Breast epithelium (tissue), 4 donors: ENCODE data around the gene WARS2. TPM values are rescaled to one million over a fixed set of nuclear protein-coding genes. Genes with fewer than 3 reads are reported as not detected.
A peak's percentile ranks its signal among the peaks of the same experiment; 100 is the strongest.

Experiments
- DNase-seq, 2 donors: peaks; one replicate each; pipeline ENCODE4 v3.0.0-alpha.2; 2019; ENCODE audit warnings: low spot score in 2 of 2
- H3K27ac ChIP-seq, 2 donors: fragments of 200-600 bp; sonication (generic) in 1 of 2; one replicate each; pipeline ENCODE4 v1.5.1; 2016 to 2019; ENCODE audit warnings: mild to moderate bottlenecking in 1 of 2
- H3K27me3 ChIP-seq, 2 donors: fragments of 200-600 bp; sonication (generic) in 1 of 2; one replicate each; pipeline versions ENCODE4 v1.5.1 to v1.6.0; 2017 to 2019; ENCODE audit warnings: control low read depth in 1 of 2, mild to moderate bottlenecking in 1 of 2
- H3K36me3 ChIP-seq: fragments of 200-600 bp; one replicate; pipeline ENCODE4 v1.5.1; 2019
- H3K4me1 ChIP-seq, 2 donors: fragments of 200-600 bp; sonication (generic); one replicate each; pipeline ENCODE4 v1.5.1; 2016 to 2019; ENCODE audit warnings: control low read depth in 1 of 2
- H3K4me3 ChIP-seq, 3 donors: fragments of 200-600 bp; sonication (generic); 1 replicate in 2 of 3; 2 replicates in 1 of 3; pipeline ENCODE4 v1.5.1; 2016 to 2019; ENCODE audit warnings: mild to moderate bottlenecking in 3 of 3, moderate library complexity in 2 of 3
- H3K9me3 ChIP-seq, 2 donors: fragments of 200-600 bp; sonication (generic) in 1 of 2; one replicate each; pipeline ENCODE4 v1.5.1; 2016 to 2019; ENCODE audit warnings: control low read depth in 1 of 2
- CTCF ChIP-seq, 3 donors: fragments of 450-650 bp; IDR thresholded peaks; one replicate each; pipeline ENCODE4 v1.5.1; 2016 to 2017; ENCODE audit warnings: antibody characterized with exemption in 3 of 3, mild to moderate bottlenecking in 3 of 3, moderate library complexity in 3 of 3
- POLR2A ChIP-seq: fragments of 450-650 bp; IDR thresholded peaks from one replicate; pipeline ENCODE4 v1.6.1; 2016; ENCODE audit warnings: antibody characterized with exemption, mild to moderate bottlenecking, moderate library complexity
- POLR2AphosphoS5 ChIP-seq, 3 donors: sonication (generic); formaldehyde crosslinking; IDR thresholded peaks; one replicate each; pipeline ENCODE4 v1.6.1; 2017; ENCODE audit warnings: antibody characterized with exemption in 3 of 3
- intact Hi-C: fragments of 100-400 bp; cut with DNase I; formaldehyde crosslinking; loops from one replicate; pipeline ENCODE4 v1.15.1; 2023; ENCODE audit warnings: low total_unique reads
- total RNA-seq, 3 donors: library from RNA; depleted of rRNA; stranded (reverse); fragments of >200 nt; gene quantifications; one replicate each; pipeline ENCODE4 v1.1.0, GENCODE V29; 2016

Gene WARS2
- total RNA-seq, 3 donors from 2014 or later, result 21.1 to 26.2 (median 23.3) TPM

GRCh38 chr1:119008483-119009311 is 131.8 kb downstream of the WARS2 start:
- Histone ChIP-seq H3K36me3 (no peaks in the 10 kb centered on the region), H3K4me3 (peak overlapping the region; percentile 14 to 61 (median 40)), H3K4me1 (peaks cover 4 to 6% of the 10 kb centered on the region in 2 donors), H3K9me3 (peaks cover 0 to 13% of the 10 kb centered on the region in 2 donors), H3K27ac (peak overlapping the region; percentile 69 to 73), H3K27me3 (peaks cover 3 to 40% of the 10 kb centered on the region in 2 donors)
- TF ChIP-seq POLR2A, result no peak
- peak; percentile 44 to 74 (median 49) for TF ChIP-seq CTCF (IDR thresholded peaks at IDR 0.05)
- TF ChIP-seq POLR2AphosphoS5 (IDR thresholded peaks at IDR 0.05), result no peak
- DNase-seq, result no peak
- intact Hi-C loops, result no loop called here

GRCh38 chr1:119007670-119008482 is 132.6 kb downstream of the WARS2 start:
- DNase-seq, result no peak
- peaks cover 3 to 48% of the 10 kb centered on the region in 2 donors for H3K27me3 ChIP-seq
- no peaks in the 10 kb centered on the region for H3K36me3 ChIP-seq
- peaks cover 0 to 13% of the 10 kb centered on the region in 2 donors for H3K9me3 ChIP-seq
- H3K4me3 ChIP-seq, result peak overlapping the region; percentile 14 to 61 (median 40)
- H3K4me1 ChIP-seq, result peaks cover 4 to 6% of the 10 kb centered on the region in 2 donors
- TF ChIP-seq POLR2AphosphoS5 (IDR thresholded peaks at IDR 0.05), result no peak
- no peak for TF ChIP-seq CTCF (IDR thresholded peaks at IDR 0.05)
- TF ChIP-seq POLR2A, result no peak
- intact Hi-C loops, result no loop called here
- H3K27ac ChIP-seq, result peak overlapping the region; percentile 69 to 73

- Histone ChIP-seq H3K9me3 (peaks cover 0 to 13% of the 10 kb centered on the region in 2 donors), H3K27me3 (peaks cover 3 to 51% of the 10 kb centered on the region in 2 donors), H3K36me3 (no peaks in the 10 kb centered on the region), H3K4me3 (peak overlapping the region in 1 of 3 donors; percentile 61), H3K4me1 (peaks cover 4 to 6% of the 10 kb centered on the region in 2 donors), H3K27ac (no peak overlapping the region)
- intact Hi-C loops, result no loop called here
- no peak for TF ChIP-seq CTCF (IDR thresholded peaks at IDR 0.05)
- no peak for TF ChIP-seq POLR2A
- no peak for TF ChIP-seq POLR2AphosphoS5 (IDR thresholded peaks at IDR 0.05)
- no peak for DNase-seq
Observed at GRCh38 chr1:119007339-119007669, 133.1 kb downstream of the WARS2 start.

- peaks cover 3 to 52% of the 10 kb centered on the region in 2 donors for H3K27me3 ChIP-seq
- peak overlapping the region in 2 of 3 donors; percentile 4 to 61 for H3K4me3 ChIP-seq
- no peak overlapping the region for H3K27ac ChIP-seq
- no peak for DNase-seq
- intact Hi-C loops, result no loop called here
- H3K9me3 ChIP-seq, result peaks cover 0 to 13% of the 10 kb centered on the region in 2 donors
- TF ChIP-seq POLR2AphosphoS5 (IDR thresholded peaks at IDR 0.05) (no peak), POLR2A (no peak), CTCF (IDR thresholded peaks at IDR 0.05) (no peak)
- H3K4me1 ChIP-seq, result peaks cover 4 to 6% of the 10 kb centered on the region in 2 donors
- no peaks in the 10 kb centered on the region for H3K36me3 ChIP-seq
Observed at GRCh38 chr1:119006406-119007279, 133.8 kb downstream of the WARS2 start.
